Natural killer cell (primary cell): ENCODE measurements around the gene MCRIP2. TPM values are rescaled to one million over a fixed set of nuclear protein-coding genes. Genes with fewer than 3 reads are reported as not detected.
"Not testable (repeated sequence)": the region's sequence is repeated elsewhere in the genome, so short reads cannot be mapped to it uniquely, and the experiment has no call there.

Experiments used
- ATAC-seq, 3 donors: fragments of 150-1000 bp in 2 of 3; fragments of 200-7000 bp in 1 of 3; cut with Tn5 transposase; 1 replicate in 1 of 3; 2 replicates in 2 of 3; pipeline ENCODE4 v1.10.0; 2021; ENCODE audit warnings: mild to moderate bottlenecking in 2 of 3, moderate library complexity in 2 of 3
- DNase-seq, 2 donors: peaks; one replicate each; pipeline versions ENCODE4 v3.0.0 to v3.0.0-alpha.2; 2013 to 2021; ENCODE audit warnings: mixed read lengths in 1 of 2
- H3K27ac ChIP-seq: one replicate; pipeline ENCODE4 v1.5.1; 2013; ENCODE audit warnings: mild to moderate bottlenecking, low read length
- H3K27me3 ChIP-seq: one replicate; pipeline ENCODE4 v1.6.1; 2013; ENCODE audit warnings: low read length; ENCODE audit not compliant: control insufficient read depth, insufficient read depth
- H3K36me3 ChIP-seq: one replicate; pipeline ENCODE4 v1.6.1; 2013; ENCODE audit warnings: low read length; ENCODE audit not compliant: control insufficient read depth, insufficient read depth
- H3K4me1 ChIP-seq: one replicate; pipeline ENCODE4 v1.6.1; 2013; ENCODE audit warnings: low read length; ENCODE audit not compliant: control insufficient read depth, insufficient read depth
- H3K4me3 ChIP-seq: one replicate; pipeline ENCODE4 v1.5.1; 2013; ENCODE audit warnings: low read length
- H3K9me3 ChIP-seq: one replicate; pipeline ENCODE4 v1.6.1; 2013; ENCODE audit warnings: low read length; ENCODE audit not compliant: control insufficient read depth, insufficient read depth
- H3K27ac Mint-ChIP-seq, 2 donors: one replicate each; pipeline ENCODE4 v1.8.0; 2022; ENCODE audit warnings: mild to moderate bottlenecking in 2 of 2, mixed read lengths in 2 of 2, moderate library complexity in 1 of 2
- H3K27me3 Mint-ChIP-seq, 2 donors: one replicate each; pipeline ENCODE4 v1.8.0; 2022; ENCODE audit warnings: low read depth in 2 of 2, mixed read lengths in 2 of 2
- H3K36me3 Mint-ChIP-seq: one replicate; pipeline ENCODE4 v1.8.0; 2022; ENCODE audit warnings: mixed read lengths
- H3K4me1 Mint-ChIP-seq, 2 donors: one replicate each; pipeline ENCODE4 v1.8.0; 2022; ENCODE audit warnings: mixed read lengths in 2 of 2
- H3K4me3 Mint-ChIP-seq: one replicate; pipeline ENCODE4 v1.8.0; 2022; ENCODE audit warnings: mild to moderate bottlenecking, moderate library complexity, mixed read lengths
- H3K9me3 Mint-ChIP-seq, 2 donors: one replicate each; pipeline ENCODE4 v1.8.0; 2022; ENCODE audit warnings: mixed read lengths in 2 of 2
- CTCF ChIP-seq: fragments of 200-600 bp; IDR thresholded peaks from one replicate; pipeline ENCODE4 v1.8.0; 2022; ENCODE audit warnings: antibody characterized with exemption
- WGBS: methylation state at CpG from one replicate; pipeline ENCODE4 v1.1.7; 2013; ENCODE audit warnings: missing lambda C conversion rate; ENCODE audit not compliant: insufficient coverage; 5-methylcytosine and 5-hydroxymethylcytosine counted together
- intact Hi-C: fragments of 100-400 bp; cut with micrococcal nuclease; formaldehyde crosslinking; loops from one replicate; pipeline ENCODE4 v1.14.2; 2022
- total RNA-seq, 4 donors: library from RNA; stranded (reverse); fragments of 120-200 nt in 1 of 4; gene quantifications; one replicate each; pipeline versions ENCODE4 v1.2.3 to v1.2.4, GENCODE V29; 2013 to 2022

The MCRIP2 gene
- total RNA-seq, 3 donors from 2014 or later (not counting 1 experiment from before 2014, with no cell fraction given) = 11.3 to 17.4 (median 15.7) TPM

- Histone ChIP-seq H3K4me1 (peaks cover 54% of the 10 kb centered on the region), H3K27ac (no peak overlapping the region), H3K27me3 (peaks cover 2% of the 10 kb centered on the region), H3K9me3 (no peaks in the 10 kb centered on the region), H3K36me3 (peaks cover 8% of the 10 kb centered on the region), H3K4me3 (no peak overlapping the region)
- H3K4me1 Mint-ChIP-seq = peaks cover 6 to 32% of the 10 kb centered on the region in 2 donors
- H3K36me3 Mint-ChIP-seq = no peaks in the 10 kb centered on the region
- no peak overlapping the region for H3K27ac Mint-ChIP-seq
- TF ChIP-seq CTCF = no peak
- H3K27me3 Mint-ChIP-seq = peaks cover 0 to 3% of the 10 kb centered on the region in 2 donors
- no peaks in the 10 kb centered on the region for H3K9me3 Mint-ChIP-seq
- no peak overlapping the region for H3K4me3 Mint-ChIP-seq
- DNase-seq = no peak
- ATAC-seq = no peak
- 92% methylated on average over 19 of the region's 19 CpGs for WGBS
- intact Hi-C loops = no loop called here
These were observed 45.9 kb downstream of the MCRIP2 start for GRCh38 chr16:687499-687898.

- Histone ChIP-seq H3K27ac (peak overlapping the region; percentile 67), H3K4me3 (peak overlapping the region; percentile 56), H3K36me3 (peaks cover 4% of the 10 kb centered on the region), H3K4me1 (peaks cover 42% of the 10 kb centered on the region), H3K9me3 (no peaks in the 10 kb centered on the region), H3K27me3 (peaks cover 6% of the 10 kb centered on the region)
- no peaks in the 10 kb centered on the region for H3K9me3 Mint-ChIP-seq
- intact Hi-C loops = no loop called here
- TF ChIP-seq CTCF = no peak
- H3K27me3 Mint-ChIP-seq = peaks cover 0 to 8% of the 10 kb centered on the region in 2 donors
- peak overlapping the region; percentile 83 to 87 for H3K27ac Mint-ChIP-seq
- peaks cover 6 to 24% of the 10 kb centered on the region in 2 donors for H3K4me1 Mint-ChIP-seq
- WGBS = 87% methylated on average over 26 of the region's 26 CpGs
- H3K36me3 Mint-ChIP-seq = no peaks in the 10 kb centered on the region
- DNase-seq (no peak), ATAC-seq (no peak)
- H3K4me3 Mint-ChIP-seq = peak overlapping the region; percentile 92
These were observed 47.7 kb downstream of the MCRIP2 start for GRCh38 chr16:689175-689897.

GRCh38 chr16:691242-691641, 49.6 kb downstream of the MCRIP2 start:
- H3K4me3 ChIP-seq, H3K36me3 Mint-ChIP-seq, DNase-seq, ATAC-seq, H3K36me3 ChIP-seq, H3K9me3 Mint-ChIP-seq, H3K9me3 ChIP-seq, intact Hi-C loops, H3K27ac ChIP-seq: not testable (repeated sequence)
- H3K27me3 ChIP-seq = peaks cover 21% of the 10 kb centered on the region
- Mint-ChIP-seq H3K4me3 (peak overlapping the region; percentile 53), H3K4me1 (peaks cover 10 to 22% of the 10 kb centered on the region in 2 donors), H3K27me3 (peaks cover 0 to 11% of the 10 kb centered on the region in 2 donors), H3K27ac (peak overlapping the region in 1 of 2 donors; percentile 87)
- WGBS = 93% methylated on average over 15 of the region's 16 CpGs
- peaks cover 42% of the 10 kb centered on the region for H3K4me1 ChIP-seq

GRCh38 chr16:692356-693108, 50.9 kb downstream of the MCRIP2 start:
- no peaks in the 10 kb centered on the region for H3K36me3 ChIP-seq
- 81% methylated on average over 4 of the region's 10 CpGs for WGBS
- Mint-ChIP-seq H3K36me3 (no peaks in the 10 kb centered on the region), H3K9me3 (no peaks in the 10 kb centered on the region), H3K4me1 (peaks cover 10 to 21% of the 10 kb centered on the region in 2 donors), H3K27ac (no peak overlapping the region), H3K4me3 (peak overlapping the region; percentile 18), H3K27me3 (peaks cover 0 to 14% of the 10 kb centered on the region in 2 donors)
- TF ChIP-seq CTCF = no peak
- H3K27me3 ChIP-seq = peaks cover 30% of the 10 kb centered on the region
- H3K4me1 ChIP-seq = peaks cover 43% of the 10 kb centered on the region
- no peak overlapping the region for H3K4me3 ChIP-seq
- intact Hi-C loops = no loop called here
- H3K27ac ChIP-seq = no peak overlapping the region
- H3K9me3 ChIP-seq = no peaks in the 10 kb centered on the region
- no peak for DNase-seq
- no peak for ATAC-seq
